Naive thymus-derived CD4-positive, alpha-beta T cell (primary cell): ENCODE measurements around the gene PCP4. TPM values are rescaled to one million over a fixed set of nuclear protein-coding genes. Genes with fewer than 3 reads are reported as not detected.

ENCODE experiments used
- ATAC-seq: fragments of 150-1000 bp; cut with Tn5 transposase; 2 replicates; pipeline ENCODE4 v1.10.0; 2021; ENCODE audit warnings: mild to moderate bottlenecking, moderate library complexity
- CTCF ChIA-PET: fragments of 350-600 bp; sonication (Branson Sonifier 250); formaldehyde crosslinking; loops from one replicate; lab custom pipeline; 2021; ENCODE audit warnings: antibody characterized with exemption; lab: Charles Lee
- POLR2A ChIA-PET: fragments of 350-600 bp; sonication (Branson Sonifier 250); formaldehyde crosslinking; loops from one replicate; lab custom pipeline; 2021; ENCODE audit warnings: antibody characterized with exemption, inconsistent platforms; lab: Charles Lee
- DNase-seq, 9 donors: peaks; one replicate each; pipeline versions ENCODE4 v3.0.0 to v3.0.0-alpha.2; 2020 to 2022; ENCODE audit warnings: mixed read lengths in 1 of 9
- H3K27ac ChIP-seq: one replicate; pipeline ENCODE4 v1.7.0; 2013; ENCODE audit warnings: mild to moderate bottlenecking, low read depth, low read length, moderate library complexity
- H3K27me3 ChIP-seq, 2 donors: one replicate each; pipeline ENCODE4 v1.7.0; 2013; ENCODE audit warnings: low read length in 2 of 2, mild to moderate bottlenecking in 2 of 2, moderate library complexity in 2 of 2; ENCODE audit not compliant: control insufficient read depth in 2 of 2, insufficient read depth in 2 of 2
- H3K36me3 ChIP-seq, 3 experiments: 1 replicate in 2 of 3; 2 replicates in 1 of 3; pipeline ENCODE4 v1.7.0; 2013; ENCODE audit warnings: low read length in 3 of 3, mild to moderate bottlenecking in 3 of 3, moderate library complexity in 1 of 3; ENCODE audit not compliant: insufficient read depth in 3 of 3, control insufficient read depth in 2 of 3
- H3K4me1 ChIP-seq, 2 donors: one replicate each; pipeline ENCODE4 v1.7.0; 2013; ENCODE audit warnings: low read length in 2 of 2, mild to moderate bottlenecking in 2 of 2, moderate library complexity in 1 of 2; ENCODE audit not compliant: control insufficient read depth in 2 of 2, insufficient read depth in 2 of 2
- H3K4me3 ChIP-seq: 2 replicates; pipeline ENCODE4 v1.7.0; 2013; ENCODE audit warnings: mild to moderate bottlenecking, low read length
- H3K9me3 ChIP-seq, 3 experiments: 1 replicate in 2 of 3; 2 replicates in 1 of 3; pipeline ENCODE4 v1.7.0; 2013; ENCODE audit warnings: low read length in 3 of 3; ENCODE audit not compliant: control insufficient read depth in 2 of 3
- H3K27ac Mint-ChIP-seq, 9 donors: one replicate each; pipeline ENCODE4 v1.8.0; 2020 to 2022; ENCODE audit warnings: mixed read lengths in 9 of 9, mild to moderate bottlenecking in 8 of 9, moderate library complexity in 5 of 9, inconsistent platforms in 2 of 9
- H3K27me3 Mint-ChIP-seq, 5 donors: one replicate each; pipeline ENCODE4 v1.8.0; 2021 to 2022; ENCODE audit warnings: mixed read lengths in 5 of 5, mild to moderate bottlenecking in 1 of 5
- H3K36me3 Mint-ChIP-seq, 5 donors: one replicate each; pipeline ENCODE4 v1.8.0; 2020 to 2022; ENCODE audit warnings: mixed read lengths in 5 of 5, mild to moderate bottlenecking in 3 of 5, inconsistent platforms in 1 of 5
- H3K4me1 Mint-ChIP-seq, 7 donors: one replicate each; pipeline ENCODE4 v1.8.0; 2020 to 2022; ENCODE audit warnings: mixed read lengths in 7 of 7, mild to moderate bottlenecking in 3 of 7, inconsistent platforms in 1 of 7
- H3K4me3 Mint-ChIP-seq, 10 donors: one replicate each; pipeline ENCODE4 v1.8.0; 2020 to 2022; ENCODE audit warnings: mild to moderate bottlenecking in 10 of 10, mixed read lengths in 10 of 10, moderate library complexity in 6 of 10, inconsistent platforms in 2 of 10
- H3K9me3 Mint-ChIP-seq, 11 donors: one replicate each; pipeline ENCODE4 v1.8.0; 2020 to 2022; ENCODE audit warnings: mixed read lengths in 11 of 11, mild to moderate bottlenecking in 4 of 11, inconsistent platforms in 1 of 11, moderate library complexity in 1 of 11
- intact Hi-C, 2 donors: fragments of 100-400 bp; cut with micrococcal nuclease; formaldehyde crosslinking; loops; one replicate each; pipeline ENCODE4 v1.15.1; 2023
- polyA plus RNA-seq, 2 donors: library from polyadenylated mRNA; unstranded; fragments of 300-500 nt; fragmentation: Illumina TruSeq; gene quantifications; one replicate each; pipeline ENCODE4 v1.2.3, GENCODE V29; 2021
- total RNA-seq, 6 experiments: library from RNA in 5 of 6; stranded (reverse) in 5 of 6; gene quantifications; 1 replicate in 5 of 6; 2 replicates in 1 of 6; pipeline ENCODE4 v1.2.3 and lab custom pipeline; 2021 to 2026

PCP4 gene
- total and polyA plus RNA-seq, 7 experiments from 2014 or later = not detected

GRCh38 chr21:39951183-39952101 lies 84.2 kb downstream of the PCP4 start:
- DNase-seq (no peak), ATAC-seq (no peak)
- ChIA-PET POLR2A (no interaction called here), CTCF (no interaction called here)
- Histone ChIP-seq H3K27ac (no peak overlapping the region), H3K36me3 (no peaks in the 10 kb centered on the region), H3K4me1 (no peaks in the 10 kb centered on the region), H3K4me3 (no peak overlapping the region), H3K9me3 (no peaks in the 10 kb centered on the region), H3K27me3 (no peaks in the 10 kb centered on the region)
- Mint-ChIP-seq H3K4me3 (no peak overlapping the region), H3K27ac (no peak overlapping the region), H3K9me3 (peaks cover 0 to 22% (median 7%) of the 10 kb centered on the region in 11 donors), H3K36me3 (peaks cover 0 to 3% (median 0%) of the 10 kb centered on the region in 5 donors), H3K4me1 (no peaks in the 10 kb centered on the region), H3K27me3 (peaks cover 0 to 19% (median 11%) of the 10 kb centered on the region in 5 donors)
- intact Hi-C loops = no loop called here

DNA sequence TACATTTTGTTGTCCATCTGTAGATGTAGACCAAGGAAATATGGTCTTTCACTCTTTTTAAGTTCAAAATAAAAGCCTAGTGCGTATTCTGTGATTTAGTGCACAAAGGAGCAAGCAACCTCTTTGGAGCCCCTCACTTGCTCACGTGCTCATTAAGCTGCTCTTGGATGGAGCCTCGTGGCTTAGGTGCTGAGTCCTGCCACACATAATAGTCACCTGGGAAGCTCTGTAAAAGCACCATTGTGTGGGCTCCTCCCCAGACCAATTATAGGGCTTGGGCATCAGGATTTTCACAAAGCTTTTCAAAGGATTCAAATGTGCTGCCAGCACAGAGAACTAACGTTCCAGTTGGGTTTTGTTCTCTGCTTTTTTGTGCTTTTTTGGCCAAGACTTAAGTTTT lies 85.0 kb downstream of the PCP4 start:
- CTCF ChIA-PET = no interaction called here

DNA sequence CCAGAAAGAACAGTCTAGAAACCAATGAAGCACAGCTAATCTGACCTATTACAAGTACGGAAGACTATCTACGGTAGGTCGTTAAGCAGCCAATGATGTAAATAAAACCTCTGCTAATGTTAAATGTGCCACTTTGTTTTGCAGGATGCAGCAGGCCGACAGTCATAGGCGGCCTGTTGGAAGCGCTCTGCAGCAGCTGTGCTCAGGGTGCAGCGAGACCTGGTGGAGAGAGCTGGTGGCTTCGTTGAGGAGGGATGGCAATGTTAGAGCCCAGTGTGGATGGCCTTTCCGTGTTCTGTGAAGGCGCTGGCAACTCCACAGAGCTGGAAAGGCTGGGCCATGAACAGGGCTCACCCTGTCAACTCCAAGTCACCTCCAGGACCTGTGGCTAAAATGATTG lies 87.3 kb downstream of the PCP4 start:
- no peaks in the 10 kb centered on the region for H3K36me3 ChIP-seq
- Mint-ChIP-seq H3K27ac (no peak overlapping the region), H3K27me3 (peaks cover 0 to 19% (median 11%) of the 10 kb centered on the region in 5 donors), H3K4me1 (no peaks in the 10 kb centered on the region), H3K9me3 (peaks cover 0 to 10% (median 5%) of the 10 kb centered on the region in 11 donors), H3K36me3 (no peaks in the 10 kb centered on the region), H3K4me3 (no peak overlapping the region)
- no peak overlapping the region for H3K27ac ChIP-seq
- ATAC-seq = no peak
- H3K4me1 ChIP-seq = no peaks in the 10 kb centered on the region
- H3K4me3 ChIP-seq = no peak overlapping the region
- POLR2A ChIA-PET = no interaction called here
- no peaks in the 10 kb centered on the region for H3K27me3 ChIP-seq
- intact Hi-C loops = no loop called here
- H3K9me3 ChIP-seq = no peaks in the 10 kb centered on the region
- CTCF ChIA-PET = no interaction called here
- no peak for DNase-seq

More for the DNA sequence above, 85.0 kb downstream of the PCP4 start:
- intact Hi-C loops = no loop called here
- H3K4me3 ChIP-seq = no peak overlapping the region
- H3K4me1 ChIP-seq = no peaks in the 10 kb centered on the region
- Mint-ChIP-seq H3K36me3 (peaks cover 0 to 1% (median 0%) of the 10 kb centered on the region in 5 donors), H3K27ac (no peak overlapping the region), H3K9me3 (peaks cover 0 to 18% (median 3%) of the 10 kb centered on the region in 11 donors), H3K4me3 (no peak overlapping the region), H3K27me3 (peaks cover 0 to 19% (median 11%) of the 10 kb centered on the region in 5 donors), H3K4me1 (no peaks in the 10 kb centered on the region)
- no peaks in the 10 kb centered on the region for H3K36me3 ChIP-seq
- no peaks in the 10 kb centered on the region for H3K27me3 ChIP-seq
- DNase-seq = no peak
- no peaks in the 10 kb centered on the region for H3K9me3 ChIP-seq
- no peak overlapping the region for H3K27ac ChIP-seq
- POLR2A ChIA-PET = no interaction called here
- ATAC-seq = no peak

- no peaks in the 10 kb centered on the region for H3K4me1 ChIP-seq
- H3K27me3 Mint-ChIP-seq = peaks cover 0 to 24% (median 13%) of the 10 kb centered on the region in 5 donors
- ChIA-PET CTCF (no interaction called here), POLR2A (no interaction called here)
- no peaks in the 10 kb centered on the region for H3K4me1 Mint-ChIP-seq
- intact Hi-C loops = no loop called here
- ATAC-seq = no peak
- H3K4me3 ChIP-seq = no peak overlapping the region
- no peak overlapping the region for H3K4me3 Mint-ChIP-seq
- no peaks in the 10 kb centered on the region for H3K36me3 ChIP-seq
- no peaks in the 10 kb centered on the region for H3K27me3 ChIP-seq
- H3K9me3 ChIP-seq = no peaks in the 10 kb centered on the region
- H3K27ac Mint-ChIP-seq = no peak overlapping the region
- peaks cover 2 to 15% (median 9%) of the 10 kb centered on the region in 11 donors for H3K9me3 Mint-ChIP-seq
- no peak for DNase-seq
- H3K36me3 Mint-ChIP-seq = peaks cover 0 to 5% (median 0%) of the 10 kb centered on the region in 5 donors
- no peak overlapping the region for H3K27ac ChIP-seq
Measured at GRCh38 chr21:39955326-39955725, 88.1 kb downstream of the PCP4 start.

- intact Hi-C loops = no loop called here
Measured at GRCh38 chr21:39956586-39956985, 89.3 kb downstream of the PCP4 start.

DNA sequence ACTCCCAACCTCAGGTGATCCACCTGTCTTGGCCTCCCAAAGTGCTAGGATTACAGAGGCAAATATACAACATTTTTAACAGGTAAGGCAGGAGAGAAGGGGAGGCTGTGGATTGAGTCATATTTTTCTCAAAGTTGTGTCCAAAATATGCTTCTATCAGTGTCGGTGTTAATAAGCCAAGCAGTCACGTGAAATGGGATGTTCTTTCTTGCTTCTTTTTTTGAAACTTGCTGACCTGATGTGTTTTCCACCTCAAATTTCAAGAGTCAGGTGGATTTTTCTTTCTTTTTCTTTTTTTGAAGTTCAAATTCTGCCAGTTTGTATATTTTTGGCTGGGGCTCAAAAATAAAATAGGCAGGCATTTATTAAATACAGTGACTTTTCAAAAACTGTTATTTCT lies 91.5 kb downstream of the PCP4 start:
- ChIA-PET CTCF (no interaction called here), POLR2A (no interaction called here)
- Histone ChIP-seq H3K9me3 (no peaks in the 10 kb centered on the region), H3K4me3 (no peak overlapping the region), H3K4me1 (no peaks in the 10 kb centered on the region), H3K27ac (no peak overlapping the region), H3K27me3 (no peaks in the 10 kb centered on the region), H3K36me3 (no peaks in the 10 kb centered on the region)
- H3K27me3 Mint-ChIP-seq = peaks cover 0 to 12% (median 0%) of the 10 kb centered on the region in 5 donors
- no peaks in the 10 kb centered on the region for H3K4me1 Mint-ChIP-seq
- H3K4me3 Mint-ChIP-seq = no peak overlapping the region
- peaks cover 0 to 6% (median 0%) of the 10 kb centered on the region in 5 donors for H3K36me3 Mint-ChIP-seq
- H3K27ac Mint-ChIP-seq = no peak overlapping the region
- intact Hi-C loops = no loop called here
- ATAC-seq = no peak
- H3K9me3 Mint-ChIP-seq = peaks cover 2 to 35% (median 15%) of the 10 kb centered on the region in 11 donors
- DNase-seq = no peak

More at GRCh38 chr21:39956586-39956985, 89.3 kb downstream of the PCP4 start:
- Histone ChIP-seq H3K27ac (no peak overlapping the region), H3K27me3 (no peaks in the 10 kb centered on the region), H3K4me3 (no peak overlapping the region), H3K36me3 (no peaks in the 10 kb centered on the region), H3K9me3 (no peaks in the 10 kb centered on the region), H3K4me1 (no peaks in the 10 kb centered on the region)
- Mint-ChIP-seq H3K27me3 (peaks cover 0 to 21% (median 4%) of the 10 kb centered on the region in 5 donors), H3K36me3 (peaks cover 0 to 6% (median 0%) of the 10 kb centered on the region in 5 donors), H3K9me3 (peaks cover 2 to 21% (median 10%) of the 10 kb centered on the region in 11 donors), H3K4me3 (no peak overlapping the region), H3K27ac (no peak overlapping the region), H3K4me1 (no peaks in the 10 kb centered on the region)
- no peak for ATAC-seq
- CTCF ChIA-PET = no interaction called here
- POLR2A ChIA-PET = no interaction called here
- DNase-seq = no peak
